Activated T-helper 9 cell treated with anti-CD3 and anti-CD28 coated beads, Interleukin-2, amount 50 U/mL, for 16 hours (primary cell): Measurements from ENCODE around the gene IP6K3.

Experiments used
- DNase-seq: peaks from one replicate; pipeline ENCODE4 v3.0.0-alpha.2; 2020; ENCODE audit warnings: low read depth

IP6K3 gene

DNA sequence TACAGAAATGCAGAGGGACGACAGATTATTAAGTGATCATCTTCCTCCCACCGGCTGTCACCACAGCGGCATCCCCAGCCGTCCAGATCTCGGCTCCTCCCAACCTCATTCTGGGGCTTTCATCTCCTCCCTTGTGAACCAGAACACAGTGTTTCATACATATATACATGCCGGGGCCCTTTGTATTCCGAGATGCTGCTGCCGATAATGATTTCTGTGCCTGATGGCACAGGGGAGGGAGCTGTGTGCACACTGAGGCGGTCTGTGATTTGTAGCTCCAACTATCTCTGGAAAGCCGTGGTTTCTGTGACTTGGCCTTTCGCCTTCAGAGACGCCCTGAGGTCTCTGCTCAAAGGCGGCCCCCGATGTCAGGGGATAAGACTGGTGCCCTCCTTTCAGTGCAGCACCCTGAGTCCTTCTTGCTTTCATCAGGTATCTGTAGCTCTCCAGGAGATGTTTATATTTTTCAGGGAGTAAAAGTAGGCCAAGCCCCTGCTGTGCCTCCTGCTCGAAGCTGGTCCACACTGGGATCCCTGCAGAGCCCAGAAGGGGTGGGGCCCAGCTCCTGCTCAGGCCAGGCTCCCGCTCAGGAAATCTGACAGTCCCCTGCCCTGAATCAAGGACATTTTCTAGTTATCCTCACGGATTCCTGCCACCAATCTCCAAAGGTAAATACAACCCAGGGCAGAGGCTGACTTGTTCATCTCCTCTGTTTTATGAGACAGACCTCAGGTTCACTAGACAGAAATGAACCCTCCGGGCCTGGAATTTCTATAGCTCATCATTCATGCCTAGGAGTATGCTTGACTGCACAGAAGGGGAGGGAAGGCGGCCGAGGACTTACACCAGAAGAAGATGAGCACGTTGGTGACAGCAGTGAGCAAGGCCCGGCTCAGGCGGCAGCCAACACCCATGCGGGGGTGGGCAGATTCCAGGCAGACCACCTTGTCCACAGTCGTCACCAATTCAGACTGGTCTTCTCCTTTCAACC lies 31.0 kb upstream of the IP6K3 start:
- no peak for DNase-seq

DNA sequence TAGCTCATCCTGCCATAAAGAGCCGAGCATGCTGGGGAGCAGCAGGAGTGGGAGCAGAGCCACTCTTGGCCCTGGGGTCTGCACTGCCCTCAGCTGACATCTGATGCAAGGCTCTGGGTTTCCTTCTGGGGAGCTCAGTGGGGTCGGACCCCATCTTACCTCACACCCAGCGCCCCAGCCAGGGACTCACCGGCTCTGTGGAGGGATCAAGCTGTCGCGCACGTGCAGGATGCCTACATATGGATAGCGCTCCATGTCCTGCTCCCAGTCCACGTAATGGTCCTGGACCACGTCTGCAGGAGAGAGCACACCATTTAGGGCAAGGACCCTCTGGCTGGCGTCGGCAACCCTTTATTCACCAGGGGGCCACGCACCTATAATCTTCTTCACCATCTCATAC lies 30.1 kb upstream of the IP6K3 start:
- no peak for DNase-seq

DNA sequence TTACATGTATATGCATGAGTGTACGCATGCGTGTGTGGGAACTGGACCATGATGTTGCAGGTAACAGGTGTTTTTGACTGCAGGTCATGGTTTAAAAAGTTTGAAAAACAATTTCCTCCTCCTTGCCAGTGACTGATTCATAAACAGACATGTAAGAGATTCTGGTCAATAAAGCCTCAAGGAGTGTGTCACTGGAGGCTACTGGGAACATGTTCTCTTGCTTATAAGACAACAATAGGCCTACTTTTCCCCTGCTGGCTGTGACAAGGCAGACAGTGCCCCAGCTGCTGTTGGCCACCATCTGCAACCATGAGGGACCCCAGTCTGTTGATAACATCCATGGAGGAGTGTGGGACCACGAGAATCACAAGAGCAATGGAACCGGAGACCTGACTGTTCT lies 29.5 kb upstream of the IP6K3 start:
- no peak for DNase-seq

DNA sequence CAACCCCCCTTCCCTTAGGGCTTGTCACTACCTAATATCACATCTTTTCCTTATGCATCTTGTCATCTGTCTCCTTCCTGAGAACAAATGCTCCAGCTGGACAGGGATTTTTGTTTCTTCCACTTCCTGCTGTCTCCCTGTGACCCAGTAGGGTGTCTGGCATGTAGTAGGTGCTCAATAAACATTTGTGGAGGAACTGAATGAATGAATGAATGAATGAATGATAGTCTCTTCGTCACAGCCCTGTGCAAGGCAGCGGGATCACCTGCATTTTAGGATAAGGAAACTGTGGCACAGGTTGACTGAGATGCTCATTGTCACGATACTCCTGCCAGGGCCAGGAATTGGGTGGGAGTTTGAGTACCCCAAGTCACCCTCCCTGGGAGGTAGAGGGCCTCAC lies 28.1 kb upstream of the IP6K3 start:
- no peak for DNase-seq

DNA sequence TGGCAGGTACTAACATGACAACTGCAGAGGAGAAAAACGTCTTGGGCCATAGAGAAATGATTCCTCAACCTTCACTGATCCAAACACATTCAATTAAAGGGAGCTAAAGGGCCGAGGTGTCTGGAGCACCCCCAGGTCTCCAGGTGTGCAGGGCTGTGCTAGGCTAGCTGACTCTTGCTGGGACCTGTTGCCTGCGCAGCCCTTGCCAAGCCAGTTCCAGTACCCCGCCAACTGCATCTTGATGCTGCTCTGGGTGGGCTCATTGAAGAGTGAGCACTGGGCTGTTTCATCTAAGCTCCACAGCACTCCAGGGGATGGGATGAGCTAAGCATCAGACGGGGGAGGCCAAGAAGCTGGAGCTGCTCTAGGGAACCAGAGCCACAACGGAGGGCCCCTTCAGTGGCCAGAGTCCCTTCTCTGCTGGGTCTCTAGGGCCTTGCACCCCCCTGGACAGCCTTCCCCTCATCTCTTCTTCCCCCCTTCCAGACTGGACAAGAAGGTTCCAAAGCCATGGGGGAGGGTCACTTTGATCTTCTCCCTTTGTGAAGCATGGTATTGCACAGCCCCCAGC lies 26.3 kb upstream of the IP6K3 start:
- DNase-seq = no peak

DNA sequence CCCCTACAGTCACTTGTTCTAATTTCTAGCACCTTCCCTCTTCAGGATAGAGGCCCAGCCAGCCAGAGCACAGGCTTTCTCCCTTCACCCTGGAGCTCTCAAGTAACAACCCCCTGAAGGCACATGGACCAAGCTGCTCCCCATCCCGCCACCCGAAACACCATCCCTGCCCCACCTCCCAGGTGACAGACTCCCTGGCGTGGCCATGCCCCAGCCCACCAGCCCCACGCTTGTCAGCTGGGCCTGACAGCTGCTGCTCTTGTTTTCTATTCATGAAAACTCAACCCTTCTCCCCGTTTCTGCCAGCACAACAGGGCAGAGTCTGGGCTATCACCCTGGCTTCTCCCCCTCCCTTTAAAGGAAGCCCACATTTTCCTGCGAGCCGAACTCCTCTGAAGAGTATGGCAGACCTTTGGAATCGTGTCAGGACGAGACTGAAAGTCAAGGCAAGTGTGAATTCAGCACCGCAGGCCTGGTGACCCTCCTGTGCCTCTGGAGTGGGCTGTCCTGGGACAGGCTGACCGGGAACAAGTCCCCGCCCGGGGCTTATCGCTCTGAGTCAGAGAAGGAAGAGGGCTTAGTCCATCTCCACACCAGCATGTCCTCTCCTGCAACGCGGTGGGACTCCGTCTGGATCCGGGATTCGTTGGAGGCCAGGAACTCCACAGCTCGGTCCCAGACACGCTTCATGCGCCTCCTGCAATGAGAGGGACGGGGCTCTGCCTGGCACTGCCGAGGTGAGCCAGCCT lies 25.6 kb upstream of the IP6K3 start:
- DNase-seq = no peak

DNA sequence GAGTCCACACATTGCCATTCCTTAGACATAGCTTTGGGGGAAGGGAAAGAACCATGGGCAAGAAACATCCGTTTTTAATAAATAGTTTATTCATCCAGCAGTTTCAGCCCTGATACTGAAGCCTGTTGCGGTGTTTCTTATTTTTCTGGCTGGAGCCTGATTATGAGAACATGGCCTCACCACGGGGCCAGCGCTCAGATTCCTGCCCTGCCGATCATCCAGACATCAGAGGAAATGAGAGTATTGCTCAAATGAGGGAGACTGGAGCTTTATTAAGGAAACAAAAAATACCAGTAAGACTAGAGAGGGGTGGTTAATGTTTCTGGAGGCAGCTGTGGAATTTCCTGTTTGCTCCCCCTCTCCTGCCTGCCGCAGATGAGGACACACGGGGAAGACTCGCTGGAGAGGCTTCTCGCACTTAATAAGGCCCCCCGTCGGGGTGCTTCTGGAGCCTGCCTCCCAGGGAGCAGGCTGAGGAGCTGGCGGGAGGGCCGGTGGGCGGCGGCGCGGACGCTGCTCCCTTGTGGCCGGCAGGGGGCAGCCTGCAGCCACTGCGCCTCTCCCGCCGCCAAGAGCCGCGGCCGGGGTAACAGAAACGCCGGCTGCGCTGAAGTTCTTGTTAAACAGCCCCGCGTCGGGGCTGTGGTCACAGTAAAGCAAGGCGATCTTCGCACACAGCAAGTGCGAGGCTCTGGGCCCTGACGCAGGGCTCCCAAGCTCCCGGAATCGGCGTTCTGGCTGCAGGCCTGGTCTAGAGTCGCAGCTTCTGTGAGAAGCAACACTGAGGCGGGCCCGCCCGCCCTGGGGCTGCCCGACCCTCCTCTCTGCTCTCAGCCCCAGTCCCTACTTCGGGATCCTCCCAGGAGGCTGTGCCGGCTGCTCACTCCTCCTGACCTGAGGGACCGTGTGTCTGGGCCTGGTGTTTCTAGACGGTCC lies 24.7 kb upstream of the IP6K3 start:
- peak; percentile 43 for DNase-seq

DNA sequence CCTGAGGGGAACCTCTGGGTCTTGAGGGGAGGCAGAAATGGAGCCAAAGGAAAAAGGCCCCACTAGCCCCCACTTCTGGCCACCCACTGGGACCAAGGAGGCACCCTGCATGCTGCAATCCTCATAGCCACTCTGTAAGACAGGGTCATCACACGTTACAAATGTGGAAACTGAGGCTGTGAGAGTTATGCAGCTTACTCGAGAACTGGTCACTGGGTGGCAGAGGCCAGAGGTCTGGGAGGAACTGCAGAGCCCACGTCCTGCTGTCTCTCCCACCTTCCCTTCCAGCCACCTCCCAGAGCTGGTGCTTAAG lies 24.1 kb upstream of the IP6K3 start:
- DNase-seq = no peak

DNA sequence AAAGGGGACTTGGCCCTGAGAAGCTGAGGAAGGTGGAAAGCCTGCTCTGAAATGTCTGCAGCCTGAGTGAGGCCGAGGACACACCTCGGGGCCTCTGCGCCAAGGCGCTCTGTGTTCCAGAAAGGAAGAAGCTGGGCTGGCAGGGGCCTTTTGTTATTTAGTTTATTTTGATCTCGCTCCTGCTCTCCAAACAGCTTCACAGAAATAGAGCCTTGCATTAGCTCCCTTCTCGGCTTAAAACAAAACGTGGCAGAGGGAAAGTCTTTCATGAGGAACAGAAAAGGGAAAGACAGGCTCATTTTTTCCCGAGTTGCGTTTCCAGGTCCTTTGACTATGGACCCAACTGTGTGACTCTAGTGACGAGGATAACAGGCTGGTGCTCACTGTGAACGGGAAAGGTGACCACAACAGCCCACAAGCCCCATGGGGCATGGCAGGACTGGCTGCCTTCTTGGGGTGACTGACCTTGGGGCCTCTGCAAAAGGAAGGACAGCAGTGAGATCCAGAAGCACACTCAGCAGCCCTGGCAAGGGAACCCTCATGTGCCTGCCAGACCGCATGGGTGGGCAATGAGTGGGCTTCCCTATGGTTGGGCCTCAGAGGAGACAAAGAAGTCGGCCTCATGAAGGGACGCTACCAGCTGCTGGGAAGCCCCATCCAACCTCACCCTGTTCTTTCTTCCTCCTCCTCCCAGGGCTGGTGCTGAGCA lies 23.6 kb upstream of the IP6K3 start:
- no peak for DNase-seq

DNA sequence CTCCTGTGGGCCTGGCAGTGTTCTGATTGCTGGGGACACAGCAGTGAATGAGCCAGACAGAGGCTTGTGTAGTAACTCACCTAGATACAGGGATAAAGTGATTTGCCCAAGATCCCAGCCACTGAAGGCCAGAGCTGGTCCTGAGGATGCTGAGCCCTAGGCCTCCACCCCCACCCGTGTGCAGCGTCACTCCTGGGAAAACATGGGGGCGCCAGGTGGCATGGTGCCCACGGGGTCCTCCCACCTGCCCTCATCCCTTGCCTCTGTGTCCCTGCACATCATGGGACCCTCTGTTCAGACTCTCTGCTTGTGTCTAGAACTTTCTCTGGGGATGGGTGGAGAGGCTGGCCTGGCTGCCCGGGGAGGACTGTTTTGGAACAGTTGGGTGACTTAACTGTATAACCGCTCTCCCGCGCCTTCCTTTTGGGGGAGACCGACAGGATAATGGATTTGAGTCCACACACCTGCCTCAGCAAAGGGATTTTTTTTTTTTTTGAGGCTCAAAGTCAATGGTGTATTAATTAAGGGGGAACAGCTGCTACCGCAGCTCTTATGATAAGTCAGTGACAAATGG lies 22.6 kb upstream of the IP6K3 start:
- no peak for DNase-seq

DNA sequence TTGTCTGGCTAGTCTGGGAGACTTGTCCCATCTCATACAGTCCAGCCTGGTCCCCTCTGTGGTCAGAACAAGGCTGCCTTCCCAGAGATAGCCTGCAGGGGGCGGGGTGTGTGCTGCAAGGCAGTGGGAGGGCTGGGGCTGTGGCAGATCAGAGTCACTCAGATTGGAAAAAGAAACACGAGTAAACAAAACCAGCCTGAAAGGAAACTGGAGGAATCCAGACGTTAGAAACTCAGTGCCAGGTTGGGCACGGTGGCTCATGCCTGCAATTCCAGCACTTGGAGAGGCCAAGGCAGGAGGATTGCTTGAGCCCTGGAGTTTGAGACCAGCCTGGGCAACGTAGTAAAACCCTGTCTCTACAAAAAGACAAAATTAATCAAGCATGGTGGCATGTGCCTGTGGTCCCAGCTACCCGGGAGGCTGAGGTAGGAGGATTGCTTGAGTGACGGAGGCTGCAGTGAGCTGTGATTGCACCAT lies 22.0 kb upstream of the IP6K3 start:
- DNase-seq = peak; percentile 59

DNA sequence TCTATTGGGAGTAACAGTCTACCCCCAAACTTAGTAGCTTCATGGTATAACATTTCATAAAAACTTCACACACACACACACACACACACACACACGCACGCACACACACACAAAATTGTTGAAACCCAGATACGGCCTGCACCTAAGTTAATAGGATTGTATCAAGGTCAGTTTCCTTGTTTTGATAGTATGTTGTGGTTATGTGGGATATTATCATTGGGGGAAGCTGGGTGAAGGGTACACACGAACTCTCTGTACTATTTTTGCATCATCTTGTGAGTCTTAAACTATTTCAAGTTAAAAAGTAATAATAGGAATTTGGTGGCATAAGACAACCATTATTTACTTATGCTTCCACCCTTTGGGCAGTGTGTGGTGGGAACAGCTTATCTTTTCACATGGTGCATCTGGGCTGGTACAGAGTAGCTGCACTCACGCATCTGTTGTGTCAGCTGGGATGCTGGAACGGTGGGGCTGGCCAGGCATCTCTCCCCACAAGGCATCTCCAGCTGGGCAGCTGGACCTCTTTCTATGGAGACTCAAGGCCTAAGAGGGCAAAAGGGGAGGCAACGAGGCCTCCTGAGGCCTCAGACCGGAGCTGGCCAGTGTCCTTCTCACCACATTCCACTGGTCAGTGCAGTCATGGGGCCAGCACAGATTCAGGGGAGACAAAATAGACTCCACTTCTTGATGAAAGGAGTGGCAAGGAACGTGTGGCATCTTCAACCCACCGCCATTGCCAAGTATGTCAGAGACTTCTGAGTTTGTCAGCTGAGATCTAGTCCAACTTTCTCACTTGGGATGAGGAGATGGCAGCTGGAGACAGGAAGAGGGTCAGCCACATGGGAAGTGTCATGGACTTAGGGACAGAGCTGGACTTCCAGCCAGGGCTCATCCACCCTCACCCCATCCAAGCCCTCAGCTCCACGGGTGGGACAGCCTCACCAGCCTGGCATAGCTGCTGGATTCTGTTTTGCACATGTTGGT lies 20.5 kb upstream of the IP6K3 start:
- DNase-seq = no peak

DNA sequence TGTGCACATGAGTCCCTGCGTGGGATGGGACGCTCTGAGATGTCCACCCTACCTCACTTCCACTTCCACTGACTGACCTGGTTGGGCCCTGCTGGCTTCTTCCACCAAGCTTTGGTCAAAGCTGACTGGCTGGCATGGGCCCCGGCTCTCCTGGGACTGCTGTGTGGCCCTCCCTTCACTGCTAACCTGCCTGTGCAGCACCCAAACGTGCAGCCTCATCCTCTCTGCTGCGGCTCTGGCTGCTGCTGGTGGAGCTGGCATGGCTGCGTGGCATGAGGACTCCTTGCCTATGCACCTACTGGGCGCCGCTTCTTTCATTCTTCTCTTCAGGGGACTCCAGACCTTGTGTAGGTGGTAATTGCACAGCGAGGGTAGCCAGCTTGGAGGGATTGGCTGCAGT lies 18.7 kb upstream of the IP6K3 start:
- DNase-seq = no peak

DNA sequence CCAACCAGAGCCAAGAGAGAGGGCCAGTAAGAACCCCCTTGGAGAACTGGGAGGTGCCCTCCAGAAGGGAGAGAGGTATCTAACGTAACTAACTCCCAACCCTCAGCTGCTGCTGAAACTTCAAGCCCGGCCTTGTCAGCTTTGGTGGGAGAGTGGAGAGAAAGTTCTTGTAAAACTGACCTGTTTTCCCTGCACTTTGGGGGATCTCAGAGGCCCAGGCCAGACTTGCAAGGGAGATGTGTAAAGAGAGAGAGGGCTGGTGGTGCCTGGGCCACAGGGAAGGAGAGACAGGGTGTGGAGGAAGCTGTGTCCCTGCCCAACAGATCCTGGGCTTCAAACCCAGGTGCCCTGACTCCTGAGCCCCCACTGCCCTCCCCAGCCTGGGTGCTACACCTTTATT lies 17.3 kb upstream of the IP6K3 start:
- no peak for DNase-seq

DNA sequence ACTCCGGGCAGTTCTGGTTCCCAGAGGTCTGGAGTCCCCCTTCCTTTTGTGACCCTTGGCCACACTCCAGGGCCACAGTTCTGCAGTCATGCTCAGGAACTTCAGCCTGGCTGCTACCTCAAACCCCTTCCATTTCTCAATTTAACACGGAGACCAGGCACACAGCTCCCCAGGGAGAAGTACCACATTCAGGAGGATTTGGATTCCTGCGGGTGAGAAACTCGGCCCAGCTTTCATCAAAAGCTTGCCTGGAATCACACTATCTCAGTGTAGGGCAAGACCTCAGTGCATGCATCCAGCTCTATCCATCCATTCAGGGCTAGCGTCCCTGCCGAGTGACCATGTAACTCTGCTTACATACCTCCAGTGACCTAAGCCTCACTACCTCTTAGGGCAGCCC lies 16.8 kb upstream of the IP6K3 start:
- no peak for DNase-seq

DNA sequence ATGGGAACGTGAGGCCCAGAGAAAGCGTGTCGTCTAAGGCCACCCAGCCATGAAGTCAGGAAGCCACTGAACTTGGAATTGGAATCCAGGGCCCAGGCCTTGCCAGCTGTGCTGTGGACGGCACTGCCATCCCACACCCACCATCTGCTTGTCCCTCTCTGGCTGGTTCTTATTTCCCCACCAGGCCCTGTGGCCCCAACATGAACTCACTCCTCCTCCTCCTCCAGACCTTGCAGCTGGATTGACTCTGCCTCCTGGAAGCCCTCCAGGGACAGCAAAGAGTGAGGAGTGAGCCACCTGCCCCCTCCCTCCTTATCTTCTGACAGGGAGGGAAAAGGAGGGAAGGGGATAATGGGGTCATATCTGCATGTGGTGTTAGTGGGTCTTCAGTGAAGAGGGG lies 16.0 kb upstream of the IP6K3 start:
- no peak for DNase-seq

DNA sequence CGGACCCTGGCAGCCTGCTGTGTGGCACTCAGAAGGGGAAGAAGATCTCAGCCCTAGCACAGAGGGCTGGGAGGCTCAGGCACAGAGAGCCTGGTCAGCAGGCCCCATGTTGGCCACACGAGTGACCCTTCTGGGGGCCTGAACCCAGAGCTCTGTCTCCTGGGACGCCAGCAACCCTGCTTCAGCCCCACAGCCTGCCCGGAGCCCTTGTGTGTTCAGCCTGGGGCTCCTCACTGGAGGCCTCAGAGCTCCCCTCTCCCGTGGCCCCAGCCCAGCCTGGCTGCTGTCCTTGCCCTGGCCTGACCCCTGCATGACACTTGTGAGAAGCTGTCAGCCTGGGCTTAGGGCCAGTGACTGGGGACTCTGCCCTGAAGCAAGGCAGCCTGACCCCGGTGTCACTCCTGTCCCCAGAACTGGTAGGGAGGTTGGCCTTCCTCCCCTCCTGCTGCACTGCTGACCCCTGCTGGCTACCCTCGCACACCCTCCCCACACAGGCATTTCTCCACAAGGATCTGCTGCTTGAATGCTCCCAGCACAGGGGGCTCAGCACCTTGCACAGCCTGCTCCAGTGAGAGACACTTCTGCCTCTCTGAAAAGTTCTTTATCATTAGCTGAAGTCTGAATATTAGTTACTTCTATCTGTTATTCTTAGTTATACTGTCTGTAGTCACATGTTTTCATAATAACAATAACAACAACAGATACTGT lies 15.4 kb upstream of the IP6K3 start:
- peak; percentile 11 for DNase-seq

DNA sequence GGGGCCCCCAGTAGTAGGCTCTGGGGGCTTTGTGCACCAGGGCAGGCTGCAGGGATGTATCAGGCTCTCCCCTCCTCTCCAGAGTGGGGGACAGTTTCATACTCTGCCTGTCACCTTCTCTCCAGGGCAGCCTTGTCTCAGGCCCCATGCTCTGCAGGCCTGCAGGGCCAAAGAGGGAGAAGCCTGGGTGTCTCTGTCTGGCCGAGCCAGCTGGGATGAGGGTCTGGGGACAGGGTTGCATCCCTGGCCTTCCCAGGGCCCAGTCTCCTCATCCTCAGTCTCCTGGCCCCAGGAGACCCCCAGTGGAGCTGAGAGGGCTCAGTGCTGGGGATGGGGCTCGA lies 14.8 kb upstream of the IP6K3 start:
- no peak for DNase-seq
